ENCODE measurements around the gene BCL7C.

BCL7C gene

GRCh38 chr16:30922420-30922959 is 28.6 kb upstream of the BCL7C start:
- DNase-seq (ENCODE audit: low read depth) = peak; percentile 99

DNA sequence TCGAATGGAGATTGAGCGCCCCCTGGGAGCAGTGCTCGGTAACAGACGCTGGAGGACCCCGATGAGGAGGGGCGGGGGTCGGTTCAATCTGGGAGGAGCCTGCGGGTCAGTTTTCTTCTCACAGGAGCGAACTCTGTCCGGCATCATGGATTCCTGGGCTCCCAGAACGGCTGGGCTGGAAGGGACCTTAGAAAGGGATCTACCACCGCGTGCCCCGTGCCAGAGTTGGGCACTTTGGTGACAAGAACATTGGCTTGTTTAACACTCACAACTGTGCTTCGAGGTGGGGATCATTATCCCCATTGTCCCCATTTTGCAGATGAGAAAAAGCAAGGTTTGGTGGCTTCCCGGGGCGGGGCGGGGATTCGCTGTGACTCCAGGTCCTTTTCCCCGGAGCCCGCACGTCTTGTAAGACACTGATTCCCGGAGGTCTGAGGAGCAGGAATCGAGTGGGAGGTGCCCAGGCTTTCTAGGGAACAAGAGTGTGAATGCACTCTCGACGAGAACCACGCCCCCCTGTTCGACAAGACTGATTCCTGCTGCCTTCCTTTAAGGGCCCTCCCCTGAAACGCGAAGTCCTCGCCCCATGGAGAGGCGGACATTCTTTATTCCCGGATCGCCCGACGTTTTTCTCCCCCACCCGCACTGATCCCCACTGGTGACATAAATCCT is 28.0 kb upstream of the BCL7C start:
- DNase-seq (ENCODE audit: low read depth) = peak; percentile 77

DNA sequence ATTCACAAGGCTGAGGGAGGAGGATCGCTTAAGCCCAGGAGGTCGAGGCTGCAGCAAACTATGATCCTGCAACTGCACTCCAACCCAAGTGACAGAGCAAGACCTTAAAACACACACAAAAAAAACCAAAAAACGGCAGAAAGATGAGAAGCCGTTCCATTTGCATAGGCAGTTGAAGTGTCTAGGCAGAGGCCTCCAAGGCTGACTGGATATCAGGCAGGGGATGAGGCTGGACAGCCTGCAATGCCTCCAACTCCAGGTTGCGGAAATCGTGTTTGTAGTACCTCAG is 27.5 kb upstream of the BCL7C start:
- DNase-seq (ENCODE audit: low read depth) = no peak

DNA sequence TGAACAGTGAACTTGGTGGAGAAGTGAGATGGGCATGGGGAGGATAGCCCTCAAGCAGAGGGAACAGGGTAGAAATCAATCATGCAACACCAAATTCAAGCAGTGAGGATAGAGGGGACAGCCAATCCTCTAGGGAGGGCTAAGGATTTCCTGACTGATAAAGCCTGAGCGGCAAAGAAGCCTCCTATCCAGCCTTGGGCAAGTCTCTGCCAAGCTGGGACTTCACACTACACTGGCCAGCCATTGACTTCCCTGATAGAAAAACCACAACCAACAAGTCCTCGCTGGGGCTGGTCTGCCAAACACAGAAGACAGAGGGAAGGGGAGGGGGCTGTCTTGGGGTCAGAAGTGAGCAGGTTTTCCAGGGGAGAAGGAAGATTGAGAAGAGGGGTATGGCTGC is 27.0 kb upstream of the BCL7C start:
- DNase-seq (ENCODE audit: low read depth) = no peak

GRCh38 chr16:30918614-30919013 is 24.7 kb upstream of the BCL7C start:
- DNase-seq (ENCODE audit: low read depth) = no peak

- no peak for DNase-seq (ENCODE audit: low read depth)
Observed at GRCh38 chr16:30914830-30915229, 21.0 kb upstream of the BCL7C start.

DNA sequence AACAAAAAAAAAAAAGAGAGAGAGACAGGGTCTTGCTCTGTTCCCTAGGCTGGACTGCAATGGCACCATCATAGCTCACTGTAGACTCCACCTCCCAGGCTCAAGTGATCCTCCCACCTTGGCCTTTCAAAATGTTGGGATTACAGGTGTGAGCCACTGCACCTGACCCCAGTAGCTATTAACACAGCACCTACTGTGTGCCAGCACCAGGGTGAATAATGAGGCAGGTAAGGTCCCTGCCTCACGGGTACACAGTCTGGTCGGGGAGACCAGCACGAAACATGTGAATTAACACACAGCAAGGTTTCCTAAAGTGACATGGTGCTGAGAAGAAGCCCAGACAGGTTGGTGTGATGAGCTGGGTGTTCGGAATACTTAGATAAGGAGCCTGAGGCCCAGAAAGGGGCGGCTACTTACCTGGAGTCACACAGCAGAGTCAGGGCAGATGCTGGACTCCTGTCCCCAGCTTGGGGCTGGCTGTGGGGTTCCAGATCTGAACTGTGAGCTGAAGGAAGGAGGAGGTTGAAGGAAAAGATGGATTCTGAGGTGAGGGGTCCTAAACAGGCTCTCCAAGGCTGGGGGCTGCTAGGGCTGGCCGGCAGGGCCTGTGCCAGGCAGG is 19.0 kb upstream of the BCL7C start:
- DNase-seq (ENCODE audit: low read depth) = no peak

GRCh38 chr16:30910427-30911029 is 16.7 kb upstream of the BCL7C start:
- no peak for DNase-seq (ENCODE audit: low read depth)

DNA sequence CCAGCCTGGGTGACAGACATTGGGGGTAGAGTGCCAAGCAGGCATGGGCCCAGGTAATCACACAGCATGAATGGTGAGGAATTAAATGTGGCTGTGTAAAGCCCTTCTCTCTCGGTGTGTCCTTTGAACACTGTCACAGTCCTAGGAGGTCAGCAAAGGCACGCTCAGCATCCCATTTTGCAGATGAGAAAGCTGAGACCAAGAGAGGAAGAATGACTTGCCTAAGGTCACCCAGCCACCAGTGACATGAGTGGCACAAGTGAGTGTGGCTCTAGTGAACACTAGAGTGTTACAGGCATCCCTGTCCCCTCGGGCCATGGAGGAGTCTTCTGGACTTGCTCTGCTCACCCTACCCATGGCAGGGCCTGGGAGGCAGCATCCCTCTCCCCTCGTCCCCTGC is 13.2 kb upstream of the BCL7C start:
- no peak for DNase-seq (ENCODE audit: low read depth)

- no peak for DNase-seq (ENCODE audit: low read depth)
Observed at GRCh38 chr16:30904114-30904780, 10.4 kb upstream of the BCL7C start.

DNA sequence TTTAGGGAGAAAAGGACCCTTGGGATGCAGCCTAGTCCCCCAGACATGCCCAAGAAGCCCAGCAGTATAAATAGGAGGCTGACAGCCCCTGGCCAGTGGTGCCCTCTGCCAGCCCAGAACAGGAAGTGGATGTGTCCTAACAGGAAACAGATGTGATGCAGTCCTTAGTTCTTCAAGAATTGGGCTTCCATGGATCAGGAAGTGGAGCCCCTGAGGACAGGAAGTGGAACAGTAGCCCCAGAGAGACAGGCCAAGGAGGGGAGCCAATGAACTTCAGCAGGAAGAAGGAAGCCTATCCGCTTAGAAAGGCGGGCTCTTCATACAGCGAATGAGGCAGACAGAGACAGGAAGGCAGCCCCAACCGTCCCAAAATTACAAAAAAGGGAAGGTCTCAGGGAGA is 9.7 kb upstream of the BCL7C start:
- DNase-seq (ENCODE audit: low read depth) = no peak

DNA sequence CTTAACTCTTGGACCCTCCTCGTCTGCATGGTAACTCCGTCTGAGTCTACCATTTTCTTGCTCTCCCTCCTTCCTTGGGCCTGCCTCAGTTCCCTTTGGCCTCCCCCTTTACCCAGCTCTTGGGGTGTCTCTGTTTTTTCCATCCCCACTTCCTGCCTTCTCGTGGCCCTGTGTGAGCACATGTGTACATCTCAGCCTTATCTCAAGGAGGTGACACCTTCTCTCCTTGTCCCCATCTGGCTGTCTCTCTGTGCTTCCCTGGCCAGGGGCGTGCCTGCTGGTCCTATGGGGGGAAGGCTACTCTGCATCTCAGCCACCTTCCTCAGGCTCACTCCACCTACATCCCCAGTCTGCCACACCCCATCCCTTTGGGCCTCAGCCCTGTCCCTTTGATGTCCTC is 9.1 kb upstream of the BCL7C start:
- DNase-seq (ENCODE audit: low read depth) = no peak

GRCh38 chr16:30902029-30902972 is 8.4 kb upstream of the BCL7C start:
- DNase-seq (ENCODE audit: low read depth) = peak; percentile 36

DNA sequence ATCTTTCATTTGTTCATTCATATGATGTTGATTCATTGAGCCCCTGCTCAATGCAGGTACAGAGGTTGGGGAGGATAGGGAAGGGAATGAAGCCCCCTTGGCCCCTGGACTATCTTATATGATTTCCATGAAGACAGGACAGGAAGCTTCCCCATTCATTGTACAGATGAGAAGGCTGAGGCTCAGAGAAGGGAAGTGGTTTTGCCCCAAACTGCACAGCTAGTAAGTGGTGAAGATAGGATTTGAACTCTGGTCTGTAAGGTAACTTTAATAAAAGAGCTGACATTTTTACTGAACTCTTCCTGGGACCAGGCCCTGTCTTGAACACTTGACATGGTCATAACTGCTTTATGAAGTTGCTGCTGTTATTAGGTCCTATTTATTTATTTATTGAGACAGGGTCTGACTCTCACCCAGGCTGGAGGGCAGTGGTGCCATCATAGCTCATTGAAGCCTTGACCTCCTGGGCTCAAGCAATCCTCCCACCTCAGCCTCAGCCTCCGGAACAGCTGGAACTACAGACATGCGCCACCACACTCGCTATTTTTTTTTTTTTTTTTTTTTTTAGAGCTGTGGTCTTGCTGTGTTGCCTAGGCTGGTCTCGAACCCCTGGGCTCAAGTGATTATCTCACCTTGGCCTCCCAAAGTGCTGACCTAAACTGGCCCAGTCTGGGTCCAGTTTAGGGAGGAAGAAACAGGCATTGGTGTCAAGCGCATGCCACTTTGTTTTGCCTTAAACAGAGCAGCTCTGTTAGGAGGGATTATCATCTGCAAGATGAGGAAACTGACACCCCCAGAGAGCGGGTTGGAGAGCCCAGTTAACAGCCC is 7.5 kb upstream of the BCL7C start:
- DNase-seq (ENCODE audit: low read depth) = no peak

GRCh38 chr16:30900588-30900987 is 6.7 kb upstream of the BCL7C start:
- no peak for DNase-seq (ENCODE audit: low read depth)

- no peak for DNase-seq (ENCODE audit: low read depth)
Observed at GRCh38 chr16:30899794-30900193, 5.9 kb upstream of the BCL7C start.

DNA sequence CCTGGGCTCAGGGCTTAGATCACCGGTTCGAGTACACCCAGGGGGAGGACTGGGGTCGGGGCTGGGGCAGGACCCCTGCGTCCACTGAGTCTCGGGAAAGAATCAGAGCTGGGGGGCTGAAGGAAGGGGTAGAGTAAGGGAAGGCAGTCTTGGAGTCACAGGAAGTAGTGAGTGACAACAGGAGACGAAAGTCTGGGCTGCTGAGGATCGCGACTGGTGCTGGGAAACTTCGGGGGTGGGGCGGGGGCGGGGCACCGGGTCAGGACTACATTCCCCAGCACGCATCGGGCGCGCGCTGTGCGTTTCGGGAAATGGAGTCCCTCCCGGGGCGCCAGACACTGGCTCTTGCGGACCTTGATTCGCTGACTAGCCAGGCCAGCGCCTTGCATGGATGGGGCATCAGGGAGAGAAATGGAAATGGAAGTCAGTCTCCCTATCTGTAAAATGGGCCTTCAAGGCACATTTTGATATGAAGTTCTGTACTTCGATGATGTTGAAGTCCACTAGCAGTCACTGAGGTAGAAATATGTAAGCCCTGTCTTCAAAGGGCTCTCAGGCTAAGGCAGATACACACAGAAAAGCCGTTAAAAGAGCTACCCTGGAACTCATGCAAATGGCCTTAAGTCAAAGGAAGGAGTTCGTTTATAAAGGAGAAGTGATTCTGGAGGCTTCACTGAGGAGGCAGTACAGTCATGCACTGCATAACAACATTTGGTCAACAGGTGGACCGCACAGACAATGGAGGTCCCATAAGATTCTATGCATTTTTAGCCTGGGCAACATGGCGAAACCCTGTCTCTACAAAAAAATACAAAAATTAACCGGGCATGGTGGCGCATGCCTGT is 3.2 kb upstream of the BCL7C start:
- DNase-seq (ENCODE audit: low read depth) = peak; percentile 70

DNA sequence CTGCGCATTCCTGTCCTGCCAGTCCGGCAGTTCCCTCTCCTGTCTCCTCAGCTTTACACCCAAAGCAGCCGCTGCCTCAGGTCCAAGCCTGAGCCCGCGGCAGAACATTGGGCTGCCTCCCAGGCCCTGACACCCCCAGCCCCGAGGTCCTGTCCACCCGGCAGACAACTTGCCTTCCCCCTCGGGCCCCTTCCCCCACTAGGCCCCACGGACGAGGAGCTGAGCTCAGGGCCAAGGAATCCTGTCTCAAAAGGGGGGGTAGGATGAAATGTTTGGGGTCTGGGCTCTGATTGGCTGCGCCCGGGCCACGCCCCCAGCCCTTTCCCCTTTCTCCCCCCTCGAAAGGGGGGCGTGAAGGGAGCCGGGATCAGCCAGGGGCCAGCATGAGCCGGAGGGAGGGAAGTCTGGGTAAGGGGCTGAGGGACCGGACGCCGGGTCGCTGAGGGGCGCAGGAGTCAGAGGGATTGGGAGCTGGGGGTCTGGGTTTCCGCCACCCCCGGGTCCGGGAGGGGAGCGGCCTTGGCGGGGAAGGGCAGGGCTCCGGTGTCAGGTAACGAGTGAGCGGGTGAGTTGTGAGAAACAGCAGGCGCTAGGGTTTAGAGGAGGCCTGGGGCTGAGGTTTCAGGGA is 2.5 kb upstream of the BCL7C start, which contains the start of gene CTF1:
CTF1 (plus strand) TSS at position 354 of the 628 bp plus-strand sequence; CDS start at position 384, 30 bp downstream.
- DNase-seq (ENCODE audit: low read depth) = no peak

- DNase-seq (ENCODE audit: low read depth) = no peak
Observed at GRCh38 chr16:30895627-30896260, 1.9 kb upstream of the BCL7C start.
